ENCODE results near the gene CD79A.
"Not testable (repeated sequence)": the region's sequence is repeated elsewhere in the genome, so short reads cannot be mapped to it uniquely, and the experiment has no call there.

Gene CD79A

GRCh38 chr19:41863209-41863931, 13.7 kb upstream of the CD79A start:
- no peak for DNase-seq

GRCh38 chr19:41864374-41864773, 12.7 kb upstream of the CD79A start:
- no peak for DNase-seq

GRCh38 chr19:41866284-41866683, 10.8 kb upstream of the CD79A start:
- DNase-seq = no peak

GRCh38 chr19:41868120-41868988, 8.7 kb upstream of the CD79A start:
- DNase-seq = no peak

GRCh38 chr19:41868989-41869300, 8.1 kb upstream of the CD79A start:
- DNase-seq = no peak

- no peak for DNase-seq
Measured at GRCh38 chr19:41869374-41869955, 7.6 kb upstream of the CD79A start.

GRCh38 chr19:41870401-41870873, 6.6 kb upstream of the CD79A start:
- no peak for DNase-seq

- no peak for DNase-seq
Measured at GRCh38 chr19:41871573-41872383, 5.3 kb upstream of the CD79A start.

- no peak for DNase-seq
Measured at GRCh38 chr19:41872384-41872774, 4.7 kb upstream of the CD79A start.

GRCh38 chr19:41872775-41873647, 4.1 kb upstream of the CD79A start:
- peak; percentile 44 for DNase-seq

GRCh38 chr19:41875973-41876372, 1.1 kb upstream of the CD79A start:
- DNase-seq = not testable (repeated sequence)

- no peak for DNase-seq
Measured at GRCh38 chr19:41877916-41878905, 1.1 kb downstream of the CD79A start.

- DNase-seq = no peak
Measured at GRCh38 chr19:41879080-41879479, 2.0 kb downstream of the CD79A start.

GRCh38 chr19:41879670-41880328, 2.7 kb downstream of the CD79A start:
- DNase-seq = no peak

GRCh38 chr19:41880329-41880708, 3.2 kb downstream of the CD79A start:
- no peak for DNase-seq

GRCh38 chr19:41882568-41883462, 5.7 kb downstream of the CD79A start, which contains the start of gene ARHGEF1:
ARHGEF1 (plus strand) TSS chr19:41883184; CDS start chr19:41888083, 4,899 bp downstream.
- DNase-seq = no peak

GRCh38 chr19:41883463-41883820, 6.4 kb downstream of the CD79A start:
- no peak for DNase-seq

- peak; percentile 98 for DNase-seq
Measured at GRCh38 chr19:41883821-41884733, 7.0 kb downstream of the CD79A start.
